Fibroblast of the aortic adventitia (primary cell): ENCODE measurements around the gene AKAP6. TPM values are rescaled to one million over a fixed set of nuclear protein-coding genes. Genes with fewer than 3 reads are reported as not detected.

Experiments
- DNase-seq: peaks from one replicate; pipeline ENCODE4 v3.0.0-alpha.2; 2010; ENCODE audit warnings: low read depth
- H3K4me3 ChIP-seq: 2 replicates; pipeline ENCODE4 v1.5.1; 2011; ENCODE audit warnings: low read depth, mild to moderate bottlenecking, control low read depth, low read length, moderate library complexity
- total RNA-seq: library from RNA; depleted of rRNA; stranded (reverse); fragments of >200 nt; gene quantifications from 2 replicates; pipeline ENCODE4 v1.2.3, GENCODE V29; 2012; ENCODE audit warnings: low replicate concordance
- TF ChIP-seq, protein P1 (sequence below): IDR thresholded peaks from 2 replicates; pipeline ENCODE4 v1.5.1; 2011; ENCODE audit warnings: mild to moderate bottlenecking, low read length, control low read depth, inconsistent platforms; ENCODE audit not compliant: insufficient read depth

AKAP6 gene
- total RNA-seq, 1 donor: 2.2 TPM

- no peak overlapping the region for H3K4me3 ChIP-seq
- TF ChIP-seq, protein P1, sequence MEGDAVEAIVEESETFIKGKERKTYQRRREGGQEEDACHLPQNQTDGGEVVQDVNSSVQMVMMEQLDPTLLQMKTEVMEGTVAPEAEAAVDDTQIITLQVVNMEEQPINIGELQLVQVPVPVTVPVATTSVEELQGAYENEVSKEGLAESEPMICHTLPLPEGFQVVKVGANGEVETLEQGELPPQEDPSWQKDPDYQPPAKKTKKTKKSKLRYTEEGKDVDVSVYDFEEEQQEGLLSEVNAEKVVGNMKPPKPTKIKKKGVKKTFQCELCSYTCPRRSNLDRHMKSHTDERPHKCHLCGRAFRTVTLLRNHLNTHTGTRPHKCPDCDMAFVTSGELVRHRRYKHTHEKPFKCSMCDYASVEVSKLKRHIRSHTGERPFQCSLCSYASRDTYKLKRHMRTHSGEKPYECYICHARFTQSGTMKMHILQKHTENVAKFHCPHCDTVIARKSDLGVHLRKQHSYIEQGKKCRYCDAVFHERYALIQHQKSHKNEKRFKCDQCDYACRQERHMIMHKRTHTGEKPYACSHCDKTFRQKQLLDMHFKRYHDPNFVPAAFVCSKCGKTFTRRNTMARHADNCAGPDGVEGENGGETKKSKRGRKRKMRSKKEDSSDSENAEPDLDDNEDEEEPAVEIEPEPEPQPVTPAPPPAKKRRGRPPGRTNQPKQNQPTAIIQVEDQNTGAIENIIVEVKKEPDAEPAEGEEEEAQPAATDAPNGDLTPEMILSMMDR: no peak
- DNase-seq: peak; percentile 2
Measured at GRCh38 chr14:32565256-32565655, 236.2 kb downstream of the AKAP6 start.

GRCh38 chr14:32567543-32568384, 238.7 kb downstream of the AKAP6 start:
- TF ChIP-seq, protein P1: no peak
- peak; percentile 23 for DNase-seq
- H3K4me3 ChIP-seq: no peak overlapping the region

- no peak overlapping the region for H3K4me3 ChIP-seq
- no peak for DNase-seq
- TF ChIP-seq, protein P1: no peak
Measured at GRCh38 chr14:32571551-32571950, 242.5 kb downstream of the AKAP6 start.

DNA sequence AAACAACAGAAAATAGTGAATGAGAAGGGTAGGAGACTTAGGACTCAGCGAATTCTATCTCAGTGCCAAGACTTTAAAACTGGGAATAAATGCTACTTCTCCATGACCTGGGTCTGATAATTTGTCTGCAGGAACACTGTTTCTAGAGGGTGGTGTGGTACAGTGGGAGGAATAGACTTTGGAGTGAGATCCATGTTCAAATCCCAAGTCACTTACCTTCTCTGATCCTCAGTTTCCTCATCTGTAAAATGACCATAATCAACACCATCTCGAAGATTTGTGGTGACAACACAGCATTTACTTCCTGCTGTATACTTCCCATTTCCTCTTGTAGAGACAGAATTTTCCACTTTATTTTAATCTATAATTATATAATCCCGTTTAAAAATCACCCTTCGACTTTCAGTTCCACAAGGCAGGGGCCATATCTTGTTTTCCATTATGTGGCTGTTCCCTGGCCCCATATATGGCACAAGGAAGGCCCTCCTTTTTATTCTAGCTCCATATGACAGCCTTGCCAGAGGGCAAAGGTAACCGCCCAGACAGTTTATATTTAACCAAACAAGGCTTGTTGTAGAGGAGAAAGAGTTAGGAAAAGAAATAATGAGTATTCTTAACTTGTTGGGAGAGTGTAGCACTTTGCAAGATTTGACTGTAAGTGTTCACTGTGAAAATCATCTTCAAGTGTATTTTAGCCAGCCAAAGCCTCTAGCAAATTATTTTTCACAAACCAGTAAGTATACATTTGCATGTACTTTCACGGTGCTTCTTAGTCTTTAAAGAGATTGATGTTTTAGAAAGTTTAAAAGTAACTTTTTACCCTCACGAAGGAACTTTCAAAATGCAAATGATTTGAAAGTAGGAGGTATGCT, 243.1 kb downstream of the AKAP6 start:
- no peak overlapping the region for H3K4me3 ChIP-seq
- TF ChIP-seq, protein P1: no peak
- DNase-seq: no peak

DNA sequence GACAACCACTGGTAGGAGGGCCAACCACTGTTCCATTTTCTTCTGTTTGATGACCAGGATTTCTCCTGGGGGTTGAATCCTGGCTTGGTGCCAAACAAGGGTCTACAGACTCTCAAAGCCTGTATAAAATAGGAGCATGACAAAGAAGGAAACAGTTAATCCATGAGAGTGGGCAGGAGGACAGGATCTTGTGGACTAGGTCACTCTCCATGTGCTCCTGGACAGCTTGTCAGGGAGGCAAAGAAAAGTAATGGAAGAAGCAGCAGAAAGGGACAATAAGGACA, 243.7 kb downstream of the AKAP6 start:
- TF ChIP-seq, protein P1: no peak
- H3K4me3 ChIP-seq: no peak overlapping the region
- DNase-seq: no peak

DNA sequence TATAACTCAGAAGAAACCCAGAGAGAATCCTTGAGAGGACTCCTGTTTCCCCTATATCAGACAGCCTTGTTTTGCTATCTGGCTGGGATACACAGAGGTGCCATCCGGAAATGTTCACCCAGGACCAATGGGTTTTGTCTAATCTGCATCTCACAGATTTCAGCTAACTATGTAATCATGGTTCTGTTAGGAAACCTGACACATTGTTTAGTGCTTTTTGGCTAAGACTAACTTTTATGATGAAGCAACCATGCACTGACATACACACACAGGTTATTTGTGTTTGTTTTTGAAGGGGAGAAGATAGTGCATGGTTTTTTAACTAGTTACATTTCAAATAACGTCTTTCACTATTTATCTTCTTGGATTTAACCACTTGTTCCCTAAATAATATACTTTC, 245.2 kb downstream of the AKAP6 start:
- DNase-seq: no peak
- TF ChIP-seq, protein P1: no peak
- H3K4me3 ChIP-seq: no peak overlapping the region
